NCI-H1694 (cell line): ENCODE results near the gene SERINC1.

Experiments
- DNase-seq: peaks from one replicate; lab custom pipeline; 2025; lab: John Stamatoyannopoulos, UW

SERINC1 gene

GRCh38 chr6:122432816-122433215, 38.8 kb downstream of the SERINC1 start:
- no peak for DNase-seq

GRCh38 chr6:122431780-122432179, 39.8 kb downstream of the SERINC1 start:
- no peak for DNase-seq

GRCh38 chr6:122429323-122429722, 42.3 kb downstream of the SERINC1 start:
- no peak for DNase-seq

- DNase-seq = no peak
Measured at GRCh38 chr6:122428781-122429180, 42.8 kb downstream of the SERINC1 start.

GRCh38 chr6:122426597-122426996, 45.0 kb downstream of the SERINC1 start:
- no peak for DNase-seq

GRCh38 chr6:122423734-122424133, 47.9 kb downstream of the SERINC1 start:
- DNase-seq = no peak

- no peak for DNase-seq
Measured at GRCh38 chr6:122422614-122423267, 48.9 kb downstream of the SERINC1 start.

GRCh38 chr6:122422003-122422402, 49.6 kb downstream of the SERINC1 start:
- DNase-seq = no peak

GRCh38 chr6:122416825-122417224, 54.8 kb downstream of the SERINC1 start:
- DNase-seq = no peak

GRCh38 chr6:122412001-122412400, 59.6 kb downstream of the SERINC1 start:
- DNase-seq = no peak

- DNase-seq = no peak
Measured at GRCh38 chr6:122408702-122409458, 62.7 kb downstream of the SERINC1 start.

- no peak for DNase-seq
Measured at GRCh38 chr6:122408240-122408639, 63.4 kb downstream of the SERINC1 start.

GRCh38 chr6:122407712-122408111, 63.9 kb downstream of the SERINC1 start:
- DNase-seq = no peak

- DNase-seq = no peak
Measured at GRCh38 chr6:122406187-122406586, 65.4 kb downstream of the SERINC1 start.

- no peak for DNase-seq
Measured at GRCh38 chr6:122405417-122405816, 66.2 kb downstream of the SERINC1 start.

GRCh38 chr6:122404444-122404843, 67.2 kb downstream of the SERINC1 start:
- no peak for DNase-seq

GRCh38 chr6:122401104-122401503, 70.5 kb downstream of the SERINC1 start:
- DNase-seq = no peak

GRCh38 chr6:122400462-122401089, 71.0 kb downstream of the SERINC1 start:
- no peak for DNase-seq

- no peak for DNase-seq
Measured at GRCh38 chr6:122400121-122400450, 71.5 kb downstream of the SERINC1 start.

- DNase-seq = peak; percentile 83
Measured at GRCh38 chr6:122399348-122400120, 72.1 kb downstream of the SERINC1 start, which contains the start of gene HSF2. Gene HSF2, plus strand, starts transcription at chr6:122399652. Its CDS starts 86 bp downstream, at chr6:122399738.

- DNase-seq = no peak
Measured at GRCh38 chr6:122399055-122399347, 72.6 kb downstream of the SERINC1 start.

GRCh38 chr6:122394016-122394415, 77.6 kb downstream of the SERINC1 start:
- no peak for DNase-seq
